ENCODE measurements around the gene WDFY4.

The WDFY4 gene

DNA sequence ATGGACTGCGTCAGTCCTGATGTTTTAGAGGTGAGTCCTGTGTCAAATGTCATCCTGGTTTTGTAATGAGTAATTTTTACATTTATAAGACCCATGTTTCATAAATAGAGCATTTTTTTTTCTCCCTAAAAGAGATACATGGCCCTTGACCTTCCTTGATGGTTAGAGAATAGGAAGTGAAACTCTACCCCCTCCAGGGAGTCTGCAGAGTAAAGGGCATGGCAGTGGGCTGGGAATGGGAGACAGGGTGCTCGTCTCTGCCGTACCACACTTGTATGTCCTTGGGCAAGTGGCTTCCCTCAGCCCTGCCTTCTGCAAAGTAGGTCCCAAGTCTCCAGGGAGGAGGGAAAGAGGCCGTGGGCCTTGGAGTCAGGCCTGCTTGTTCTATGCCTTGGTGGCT lies 63.9 kb downstream of the WDFY4 start:
- Histone ChIP-seq H3K9me3 (ENCODE audit: control insufficient read depth, insufficient read depth, low read length) (0 out of 2 replicates have a peak, but pooled peaks cover 2% of the 10 kb centered on the region), H3K9ac (ENCODE audit: low read depth, low read length) (no peak overlapping the region), H3K36me3 (ENCODE audit: insufficient read depth, low read length) (no peaks in the 10 kb centered on the region), H3K4me1 (ENCODE audit: insufficient read depth, low read length) (no peaks in the 10 kb centered on the region)

DNA sequence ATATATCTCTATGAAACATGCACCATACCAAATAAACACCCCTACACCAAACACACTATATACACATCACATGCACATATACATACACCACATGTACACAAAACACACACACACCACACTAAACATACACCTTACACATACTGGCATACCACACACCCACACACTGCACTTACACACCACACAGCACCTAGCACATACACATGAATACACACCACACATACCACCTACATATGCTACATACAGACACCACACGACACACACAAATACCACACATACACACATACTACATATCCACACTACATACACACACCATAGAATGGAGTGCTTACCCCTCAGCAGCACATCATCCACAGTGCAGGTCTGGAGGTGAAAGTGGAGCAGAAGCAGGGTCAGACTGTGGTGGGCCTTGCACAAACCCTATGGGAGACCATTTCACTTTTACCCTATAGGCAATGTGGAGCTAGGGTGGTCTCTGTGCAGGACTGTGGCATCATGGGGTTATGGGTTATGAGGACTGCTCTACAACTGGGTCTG lies 64.6 kb downstream of the WDFY4 start:
- Histone ChIP-seq H3K9me3 (ENCODE audit: control insufficient read depth, insufficient read depth, low read length) (0 out of 2 replicates have a peak, but pooled peaks cover 2% of the 10 kb centered on the region), H3K4me1 (ENCODE audit: insufficient read depth, low read length) (no peaks in the 10 kb centered on the region), H3K36me3 (ENCODE audit: insufficient read depth, low read length) (no peaks in the 10 kb centered on the region), H3K9ac (ENCODE audit: low read depth, low read length) (no peak overlapping the region)

DNA sequence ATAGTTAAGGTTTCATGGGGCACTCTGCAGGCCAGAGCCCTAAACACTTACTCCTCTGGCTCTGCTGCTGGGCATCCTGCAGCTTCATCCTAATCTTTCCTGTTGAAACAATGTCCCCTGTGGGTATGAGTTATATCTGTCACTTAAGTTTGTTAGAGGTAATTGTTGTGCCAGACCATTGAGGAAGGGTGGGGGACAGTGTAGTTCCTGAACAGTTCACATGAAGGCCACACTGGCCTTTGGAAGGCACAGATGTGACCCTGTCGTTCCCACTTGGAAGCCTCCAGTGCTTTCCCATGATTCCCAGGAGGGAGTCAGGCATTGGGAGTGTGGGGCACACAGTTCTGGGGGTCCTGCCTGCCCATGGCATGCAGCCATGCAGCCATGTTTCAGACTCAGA lies 65.3 kb downstream of the WDFY4 start:
- H3K36me3 ChIP-seq (ENCODE audit: insufficient read depth, low read length) = no peaks in the 10 kb centered on the region

DNA sequence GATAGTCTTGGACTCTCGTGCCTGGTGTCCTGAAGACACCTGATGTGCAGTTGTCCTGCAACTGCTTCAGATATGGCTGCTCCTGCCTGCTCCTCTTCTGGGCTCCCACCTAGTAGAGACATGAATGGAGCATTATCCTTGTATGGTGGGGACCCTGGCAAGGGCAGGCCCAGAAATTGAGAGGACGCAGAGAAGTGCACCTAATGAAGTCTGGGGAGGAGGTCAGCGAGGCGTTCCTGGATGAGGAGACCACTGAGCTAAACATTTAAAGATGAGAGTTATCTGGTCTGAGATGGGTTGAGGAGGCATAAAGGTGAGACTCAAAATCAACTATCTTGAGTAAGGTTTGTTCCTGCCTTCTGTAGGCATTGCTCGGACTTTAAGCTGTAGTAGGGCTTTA lies 66.3 kb downstream of the WDFY4 start:
- Histone ChIP-seq H3K4me1 (ENCODE audit: insufficient read depth, low read length) (no peaks in the 10 kb centered on the region), H3K9me3 (ENCODE audit: control insufficient read depth, insufficient read depth, low read length) (0 out of 2 replicates have a peak, but pooled peaks cover 2% of the 10 kb centered on the region), H3K36me3 (ENCODE audit: insufficient read depth, low read length) (no peaks in the 10 kb centered on the region), H3K9ac (ENCODE audit: low read depth, low read length) (no peak overlapping the region)

More for the DNA sequence above, 65.3 kb downstream of the WDFY4 start:
- Histone ChIP-seq H3K4me1 (ENCODE audit: insufficient read depth, low read length) (no peaks in the 10 kb centered on the region), H3K9ac (ENCODE audit: low read depth, low read length) (no peak overlapping the region), H3K9me3 (ENCODE audit: control insufficient read depth, insufficient read depth, low read length) (0 out of 2 replicates have a peak, but pooled peaks cover 2% of the 10 kb centered on the region)

DNA sequence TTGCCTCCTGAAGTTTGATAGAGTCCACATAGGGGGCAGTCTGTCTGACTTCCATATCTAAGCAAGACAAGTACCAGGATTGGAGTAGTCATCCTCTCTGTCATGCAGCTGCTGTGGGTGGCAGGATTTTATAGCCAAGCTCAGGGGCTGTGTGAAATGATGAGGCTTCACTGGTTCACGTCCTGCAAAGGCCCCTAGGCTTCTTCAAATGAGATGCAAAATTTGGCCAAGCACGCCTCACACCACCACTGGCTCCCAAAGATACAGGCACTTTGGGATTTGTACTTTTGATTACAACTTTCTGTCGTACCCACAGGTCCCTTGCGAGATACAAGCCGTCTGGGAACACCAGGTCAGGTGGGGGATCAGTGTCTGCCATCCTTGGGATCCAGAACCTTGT lies 67.1 kb downstream of the WDFY4 start:
- Histone ChIP-seq H3K36me3 (ENCODE audit: insufficient read depth, low read length) (no peaks in the 10 kb centered on the region), H3K9ac (ENCODE audit: low read depth, low read length) (no peak overlapping the region), H3K9me3 (ENCODE audit: control insufficient read depth, insufficient read depth, low read length) (0 out of 2 replicates have a peak, but pooled peaks cover 2% of the 10 kb centered on the region), H3K4me1 (ENCODE audit: insufficient read depth, low read length) (no peaks in the 10 kb centered on the region)

DNA sequence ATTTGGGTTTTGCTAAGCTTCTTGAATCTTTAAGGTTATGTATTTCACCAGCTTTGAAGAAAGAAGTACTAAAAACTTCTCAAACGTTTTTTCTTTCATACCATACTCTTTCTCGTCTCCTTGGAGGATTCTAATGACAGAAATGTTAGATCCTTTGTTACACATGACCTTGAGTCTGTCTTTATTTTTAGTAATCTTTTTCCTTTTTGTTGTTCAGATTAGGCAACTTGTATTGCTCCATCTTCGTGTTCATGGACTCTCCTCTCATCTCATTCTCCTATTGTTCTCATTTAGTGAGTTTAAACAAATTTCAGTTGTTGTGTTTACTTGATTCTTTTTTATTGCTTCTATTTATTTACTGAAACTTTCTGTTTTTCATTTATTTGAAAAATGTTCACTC lies 73.7 kb downstream of the WDFY4 start:
- Histone ChIP-seq H3K4me1 (ENCODE audit: insufficient read depth, low read length) (no peaks in the 10 kb centered on the region), H3K9me3 (ENCODE audit: control insufficient read depth, insufficient read depth, low read length) (no peaks in the 10 kb centered on the region), H3K9ac (ENCODE audit: low read depth, low read length) (no peak overlapping the region), H3K36me3 (ENCODE audit: insufficient read depth, low read length) (no peaks in the 10 kb centered on the region)

DNA sequence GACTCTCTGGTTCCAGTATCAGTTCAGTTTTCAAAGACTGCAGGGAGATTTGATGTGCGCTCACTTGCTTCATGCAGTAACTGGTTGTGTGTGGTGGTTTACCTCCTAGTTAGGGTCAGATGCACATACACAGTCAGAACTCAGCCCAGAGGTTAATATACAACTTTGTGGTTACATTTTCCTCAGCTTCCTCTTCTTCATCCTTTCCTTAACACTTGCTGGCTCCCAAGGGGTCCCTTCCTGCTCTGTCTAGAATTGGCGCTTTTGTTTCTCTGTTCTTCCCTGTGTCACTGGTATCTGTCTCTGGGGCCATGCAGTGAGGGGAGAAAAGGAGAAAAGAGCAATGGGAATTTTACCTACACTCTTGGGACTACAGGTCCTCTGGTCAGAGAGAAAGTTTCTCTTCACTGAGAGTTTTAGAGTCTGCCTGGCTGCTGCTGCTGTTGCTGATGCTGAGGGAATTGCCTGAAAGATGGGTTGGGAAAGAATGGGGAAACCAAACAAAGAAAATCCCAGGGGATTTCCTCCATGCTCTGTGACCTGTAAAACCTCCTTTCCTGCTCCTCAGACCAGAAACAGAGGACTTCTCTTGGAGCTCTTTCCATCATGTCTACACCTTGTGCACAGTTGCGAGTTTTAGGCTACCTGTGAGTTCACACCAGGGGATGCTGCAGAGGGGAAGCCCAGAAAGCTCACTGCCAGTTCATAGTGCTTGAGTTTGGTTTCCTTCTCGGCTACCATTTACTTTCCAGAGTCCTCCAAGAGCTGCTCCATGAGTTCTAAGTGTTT lies 74.6 kb downstream of the WDFY4 start:
- H3K36me3 ChIP-seq (ENCODE audit: insufficient read depth, low read length) = no peaks in the 10 kb centered on the region
- H3K9ac ChIP-seq (ENCODE audit: low read depth, low read length) = no peak overlapping the region

DNA sequence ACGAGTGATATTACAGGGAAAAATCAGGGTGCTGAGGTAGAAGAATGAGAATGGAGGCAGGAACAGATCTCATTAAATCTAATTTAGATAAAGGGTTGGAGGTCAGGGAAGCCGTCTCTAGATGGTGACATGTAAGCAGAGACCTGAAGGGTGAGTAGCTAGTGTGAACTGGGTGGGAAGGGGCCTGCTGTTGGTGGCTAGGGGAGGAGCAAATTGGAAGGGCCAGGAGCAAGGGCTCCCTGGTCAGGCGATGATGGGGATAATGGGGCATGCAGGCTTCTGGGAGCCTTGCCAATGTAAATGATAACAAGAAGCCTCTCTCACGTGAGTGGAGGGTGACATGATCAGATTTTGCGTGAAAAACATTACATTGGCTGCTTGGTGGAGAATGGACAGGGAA lies 76.3 kb downstream of the WDFY4 start:
- H3K4me1 ChIP-seq (ENCODE audit: insufficient read depth, low read length) = no peaks in the 10 kb centered on the region
- no peak overlapping the region for H3K9ac ChIP-seq (ENCODE audit: low read depth, low read length)
- no peaks in the 10 kb centered on the region for H3K9me3 ChIP-seq (ENCODE audit: control insufficient read depth, insufficient read depth, low read length)
- H3K36me3 ChIP-seq (ENCODE audit: insufficient read depth, low read length) = no peaks in the 10 kb centered on the region

More for the DNA sequence above, 74.6 kb downstream of the WDFY4 start:
- Histone ChIP-seq H3K4me1 (ENCODE audit: insufficient read depth, low read length) (no peaks in the 10 kb centered on the region), H3K9me3 (ENCODE audit: control insufficient read depth, insufficient read depth, low read length) (no peaks in the 10 kb centered on the region)

DNA sequence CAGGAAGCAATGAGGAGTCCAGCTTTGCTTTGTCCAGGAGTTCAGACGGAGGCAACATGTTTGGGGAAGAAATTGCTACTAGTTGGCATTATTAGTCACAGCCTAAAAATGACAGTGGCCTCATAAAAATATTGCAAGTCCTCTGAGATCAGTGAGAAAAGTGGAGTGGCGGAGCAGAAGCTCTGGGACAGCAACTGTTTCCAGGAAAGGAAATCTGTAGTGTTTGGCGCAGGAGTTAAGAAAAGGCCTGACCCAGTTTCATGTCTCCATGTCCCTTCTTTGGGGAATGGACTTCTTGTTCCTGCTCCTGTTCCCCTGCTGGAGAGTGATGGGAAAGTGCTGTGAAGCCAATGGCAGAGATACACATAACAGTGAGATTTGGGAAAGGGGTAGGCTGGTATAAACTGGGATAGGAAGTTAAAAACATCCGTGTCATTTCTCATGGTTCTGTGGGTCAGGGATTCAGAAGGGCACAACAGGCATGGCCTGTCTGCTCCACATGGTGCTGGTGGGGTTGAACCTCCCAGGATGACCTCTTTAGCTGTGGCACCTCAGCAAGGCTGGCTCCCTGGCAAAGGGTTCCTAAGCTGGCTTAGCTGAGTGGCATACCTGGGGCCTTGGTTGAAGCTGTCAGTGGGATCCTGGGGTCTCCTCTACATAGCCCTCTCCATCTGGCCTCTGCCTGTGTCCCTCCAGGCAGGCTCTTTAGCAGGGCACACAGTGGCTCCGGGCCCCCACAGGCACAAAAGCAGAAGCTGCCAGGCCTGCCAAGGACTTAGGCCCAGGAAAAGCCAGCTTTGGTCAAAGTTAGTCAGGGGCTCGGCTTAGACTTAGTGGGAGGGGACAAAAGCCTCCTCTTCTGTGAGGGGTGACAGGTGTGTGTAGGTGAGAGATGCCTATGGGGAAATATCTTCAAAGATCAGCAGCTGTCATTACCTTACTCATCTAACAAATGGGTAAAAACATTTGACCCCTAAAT lies 77.7 kb downstream of the WDFY4 start:
- no peaks in the 10 kb centered on the region for H3K4me1 ChIP-seq (ENCODE audit: insufficient read depth, low read length)
- no peak overlapping the region for H3K9ac ChIP-seq (ENCODE audit: low read depth, low read length)
- no peaks in the 10 kb centered on the region for H3K36me3 ChIP-seq (ENCODE audit: insufficient read depth, low read length)
- no peaks in the 10 kb centered on the region for H3K9me3 ChIP-seq (ENCODE audit: control insufficient read depth, insufficient read depth, low read length)

DNA sequence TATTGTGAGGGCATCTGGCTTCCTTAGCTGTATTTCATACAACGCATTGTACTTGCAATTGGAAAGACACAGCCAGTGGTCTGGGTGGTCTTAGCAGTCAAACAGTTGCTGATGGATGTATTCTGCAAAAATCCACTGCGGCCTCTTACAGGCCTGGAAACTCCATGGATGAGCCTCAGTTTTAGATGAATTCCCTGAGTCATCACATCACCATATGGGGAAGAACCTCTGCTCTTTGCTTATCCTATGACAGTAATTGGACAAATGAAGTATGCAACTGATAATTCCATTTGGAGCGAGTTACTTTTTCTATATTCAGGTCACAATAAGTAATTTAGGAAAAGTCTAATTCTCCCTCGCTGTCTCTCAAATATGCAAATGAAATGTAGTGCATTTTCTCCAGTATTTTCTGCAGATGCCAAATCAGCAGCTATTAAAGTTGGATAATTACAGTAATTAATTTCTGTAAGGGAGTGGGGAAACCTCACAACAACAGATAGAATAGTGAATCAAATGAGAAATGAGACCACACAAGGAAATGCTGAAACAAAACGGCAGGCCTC lies 78.8 kb downstream of the WDFY4 start:
- no peak overlapping the region for H3K9ac ChIP-seq (ENCODE audit: low read depth, low read length)
- no peaks in the 10 kb centered on the region for H3K36me3 ChIP-seq (ENCODE audit: insufficient read depth, low read length)
- no peaks in the 10 kb centered on the region for H3K4me1 ChIP-seq (ENCODE audit: insufficient read depth, low read length)
- no peaks in the 10 kb centered on the region for H3K9me3 ChIP-seq (ENCODE audit: control insufficient read depth, insufficient read depth, low read length)

DNA sequence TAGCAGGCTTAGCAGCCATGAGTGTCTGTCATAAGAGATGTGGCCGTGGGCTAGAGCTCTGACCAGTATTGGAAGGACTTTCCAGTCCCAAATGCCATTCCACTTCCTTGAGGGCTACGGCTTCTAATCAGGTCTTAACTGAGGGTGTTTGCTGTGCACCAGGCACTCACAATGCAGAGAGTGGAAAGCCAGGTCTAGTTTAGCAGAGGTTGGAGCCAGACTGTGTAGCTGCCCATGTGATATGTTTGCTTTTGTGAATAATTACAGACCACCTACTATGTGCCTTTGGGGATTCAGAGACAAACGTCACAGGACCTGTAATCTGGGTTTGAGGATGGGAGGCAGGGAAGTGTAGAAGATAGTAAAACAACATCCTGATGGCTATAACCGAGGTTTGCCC lies 79.8 kb downstream of the WDFY4 start:
- H3K4me1 ChIP-seq (ENCODE audit: insufficient read depth, low read length) = peaks cover 4% of the 10 kb centered on the region; the same call in 1 of the 2 replicates
- H3K9ac ChIP-seq (ENCODE audit: low read depth, low read length) = no peak overlapping the region
- H3K36me3 ChIP-seq (ENCODE audit: insufficient read depth, low read length) = no peaks in the 10 kb centered on the region
- H3K9me3 ChIP-seq (ENCODE audit: control insufficient read depth, insufficient read depth, low read length) = no peaks in the 10 kb centered on the region

DNA sequence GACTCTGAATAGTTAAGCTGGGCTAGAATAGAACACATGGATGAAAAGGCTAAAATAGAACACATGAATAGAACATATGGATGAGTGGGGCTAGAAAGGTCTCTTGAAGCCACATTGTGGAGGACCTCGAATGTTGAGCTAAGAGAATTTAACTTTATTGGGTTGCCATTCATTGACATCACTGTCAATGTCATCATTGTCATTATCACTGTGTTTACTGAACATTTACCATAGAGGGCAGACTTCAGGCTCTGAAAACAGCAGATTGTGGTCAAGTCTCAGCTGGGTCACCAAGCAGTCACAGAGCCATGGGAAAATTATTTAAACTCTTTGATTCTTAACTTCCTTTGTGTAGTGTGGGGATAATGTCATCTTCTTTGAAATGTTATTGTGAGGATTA lies 80.4 kb downstream of the WDFY4 start:
- Histone ChIP-seq H3K4me1 (ENCODE audit: insufficient read depth, low read length) (peaks cover 7% of the 10 kb centered on the region; the same call in 1 of the 2 replicates), H3K36me3 (ENCODE audit: insufficient read depth, low read length) (no peaks in the 10 kb centered on the region), H3K9ac (ENCODE audit: low read depth, low read length) (no peak overlapping the region), H3K9me3 (ENCODE audit: control insufficient read depth, insufficient read depth, low read length) (no peaks in the 10 kb centered on the region)

DNA sequence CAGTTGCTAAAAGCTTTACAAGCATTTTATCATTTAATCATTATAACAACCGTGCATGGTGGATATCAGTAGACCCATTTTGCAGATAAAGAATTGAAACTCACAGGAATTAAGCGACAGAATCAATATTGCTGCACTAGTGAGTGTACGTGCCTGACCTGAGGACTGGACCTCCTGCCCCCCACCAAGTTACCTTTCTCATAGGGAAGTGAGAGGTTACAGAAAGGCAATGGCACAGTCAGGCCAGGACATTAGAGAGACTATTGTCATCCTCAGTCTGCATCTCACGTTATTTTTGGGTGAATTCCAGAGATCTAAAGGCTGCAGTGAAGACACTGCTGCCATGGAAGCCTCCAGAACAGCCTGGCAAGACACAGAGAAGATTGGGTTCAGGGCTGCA lies 80.9 kb downstream of the WDFY4 start:
- no peaks in the 10 kb centered on the region for H3K36me3 ChIP-seq (ENCODE audit: insufficient read depth, low read length)
- no peaks in the 10 kb centered on the region for H3K9me3 ChIP-seq (ENCODE audit: control insufficient read depth, insufficient read depth, low read length)
- no peak overlapping the region for H3K9ac ChIP-seq (ENCODE audit: low read depth, low read length)
- H3K4me1 ChIP-seq (ENCODE audit: insufficient read depth, low read length) = peaks cover 7% of the 10 kb centered on the region; the same call in 1 of the 2 replicates
